Fibroblast of lung (primary cell): ENCODE results near the gene C1orf116. TPM values are rescaled to one million over a fixed set of nuclear protein-coding genes. Genes with fewer than 3 reads are reported as not detected.
A peak's percentile ranks its signal among the peaks of the same experiment; 100 is the strongest.

ENCODE experiments used
- DNase-seq, 2 donors: peaks; one replicate each; pipeline versions ENCODE4 v3.0.0 to v3.0.0-alpha.2; 2010; ENCODE audit warnings: low read depth in 2 of 2
- H2AFZ ChIP-seq: 2 replicates; pipeline ENCODE4 v1.5.1; 2012; ENCODE audit warnings: low read length, control low read depth, inconsistent platforms
- H3K27ac ChIP-seq: 2 replicates; pipeline ENCODE4 v1.5.1; 2011; ENCODE audit warnings: low read length, control low read depth; ENCODE audit not compliant: insufficient read depth
- H3K27me3 ChIP-seq: 2 replicates; pipeline ENCODE4 v1.5.1; 2011; ENCODE audit warnings: mild to moderate bottlenecking, low read length; ENCODE audit not compliant: control insufficient read depth, insufficient read depth
- H3K36me3 ChIP-seq: 2 replicates; pipeline ENCODE4 v1.5.1; 2011; ENCODE audit warnings: low read length; ENCODE audit not compliant: control insufficient read depth, insufficient read depth
- H3K4me1 ChIP-seq: 2 replicates; pipeline ENCODE4 v1.5.1; 2011; ENCODE audit warnings: low read length; ENCODE audit not compliant: control insufficient read depth, insufficient read depth; ENCODE audit errors: extremely low read depth
- H3K4me2 ChIP-seq: 2 replicates; pipeline ENCODE4 v1.5.1; 2011; ENCODE audit warnings: low read length, control low read depth; ENCODE audit not compliant: insufficient read depth; ENCODE audit errors: extremely low read depth
- H3K4me3 ChIP-seq, 4 experiments: fragments of 200-600 bp in 1 of 4; sonication (generic) in 1 of 4; replicated peaks in 1 of 4; 2 replicates each; pipeline ENCODE4 v1.5.1; 2011 to 2016; ENCODE audit warnings: low read length in 4 of 4, low read depth in 3 of 4, mild to moderate bottlenecking in 3 of 4, control low read depth in 2 of 4, inconsistent platforms in 1 of 4, mixed read lengths in 1 of 4; ENCODE audit not compliant: insufficient read depth in 1 of 4; ENCODE audit errors: control extremely low read depth in 1 of 4
- H3K79me2 ChIP-seq: 2 replicates; pipeline ENCODE4 v1.5.1; 2012; ENCODE audit warnings: mild to moderate bottlenecking, low read length, inconsistent platforms; ENCODE audit not compliant: control insufficient read depth, insufficient read depth
- H3K9ac ChIP-seq: 2 replicates; pipeline ENCODE4 v1.5.1; 2011; ENCODE audit warnings: mild to moderate bottlenecking, low read length, control low read depth; ENCODE audit not compliant: insufficient read depth
- H3K9me3 ChIP-seq: 2 replicates; pipeline ENCODE4 v1.5.1; 2012; ENCODE audit warnings: low read depth, low read length; ENCODE audit not compliant: control insufficient read depth, insufficient read depth
- H4K20me1 ChIP-seq: 2 replicates; pipeline ENCODE4 v1.5.1; 2011; ENCODE audit warnings: low read length; ENCODE audit not compliant: control insufficient read depth, insufficient read depth; ENCODE audit errors: extremely low read depth
- EZH2 ChIP-seq: IDR thresholded peaks from 2 replicates; pipeline ENCODE4 v1.5.1; 2012; ENCODE audit warnings: low read length, control low read depth, mild to moderate bottlenecking; ENCODE audit errors: missing control alignments
- polyA plus RNA-seq, 2 donors: library from polyadenylated mRNA; depleted of rRNA in 1 of 2; stranded (reverse) in 1 of 2; unstranded in 1 of 2; fragments of >200 nt; gene quantifications; 2 replicates each; pipeline ENCODE4 v1.2.1, GENCODE V29; 2011 to 2012; ENCODE audit warnings: missing spikeins in 1 of 2
- total RNA-seq: library from RNA; depleted of rRNA; stranded (reverse); fragments of >200 nt; gene quantifications from 2 replicates; pipeline ENCODE4 v1.2.1, GENCODE V29; 2014
- TF ChIP-seq, protein P1 (sequence below), 2 donors: IDR thresholded peaks in 1 of 2; conservative IDR thresholded peaks in 1 of 2; 1 replicate in 1 of 2; 2 replicates in 1 of 2; pipeline ENCODE4 v1.5.1; 2011 to 2012; ENCODE audit warnings: low read length in 2 of 2, control low read depth in 1 of 2, inconsistent platforms in 1 of 2, low read depth in 1 of 2, mild to moderate bottlenecking in 1 of 2

The C1orf116 gene
- total and polyA plus RNA-seq, 2 donors (not counting 1 experiment from before 2014, with no cell fraction given): 0.06 TPM; not detected in 1

DNA sequence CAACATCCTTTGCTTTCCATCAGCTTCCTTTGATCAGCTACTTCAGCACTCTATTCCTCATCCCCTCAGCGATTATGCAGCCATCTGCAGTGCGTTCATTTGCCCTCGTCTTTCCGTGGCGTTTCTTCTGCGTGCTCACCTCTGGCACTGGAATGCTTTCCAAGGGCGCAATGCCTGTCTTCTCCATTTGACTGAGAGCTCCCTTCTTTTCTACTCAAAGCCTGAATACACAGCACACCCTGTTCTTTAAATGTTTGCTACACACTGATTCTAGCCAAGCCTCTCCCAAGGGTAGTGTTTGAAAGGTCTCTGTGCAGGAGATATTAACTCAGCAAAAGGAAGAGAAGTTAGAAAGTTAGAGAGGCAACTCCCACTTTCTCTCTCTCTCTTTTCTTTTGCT is 22.6 kb downstream of the C1orf116 start:
- H4K20me1 ChIP-seq: no peaks in the 10 kb centered on the region
- no peaks in the 10 kb centered on the region for H3K4me1 ChIP-seq
- no peaks in the 10 kb centered on the region for H3K79me2 ChIP-seq
- H3K4me3 ChIP-seq: no peak overlapping the region
- no peaks in the 10 kb centered on the region for H3K9me3 ChIP-seq
- H3K9ac ChIP-seq: no peak overlapping the region
- H3K27me3 ChIP-seq: no peaks in the 10 kb centered on the region
- TF ChIP-seq EZH2: no peak
- TF ChIP-seq, protein P1, sequence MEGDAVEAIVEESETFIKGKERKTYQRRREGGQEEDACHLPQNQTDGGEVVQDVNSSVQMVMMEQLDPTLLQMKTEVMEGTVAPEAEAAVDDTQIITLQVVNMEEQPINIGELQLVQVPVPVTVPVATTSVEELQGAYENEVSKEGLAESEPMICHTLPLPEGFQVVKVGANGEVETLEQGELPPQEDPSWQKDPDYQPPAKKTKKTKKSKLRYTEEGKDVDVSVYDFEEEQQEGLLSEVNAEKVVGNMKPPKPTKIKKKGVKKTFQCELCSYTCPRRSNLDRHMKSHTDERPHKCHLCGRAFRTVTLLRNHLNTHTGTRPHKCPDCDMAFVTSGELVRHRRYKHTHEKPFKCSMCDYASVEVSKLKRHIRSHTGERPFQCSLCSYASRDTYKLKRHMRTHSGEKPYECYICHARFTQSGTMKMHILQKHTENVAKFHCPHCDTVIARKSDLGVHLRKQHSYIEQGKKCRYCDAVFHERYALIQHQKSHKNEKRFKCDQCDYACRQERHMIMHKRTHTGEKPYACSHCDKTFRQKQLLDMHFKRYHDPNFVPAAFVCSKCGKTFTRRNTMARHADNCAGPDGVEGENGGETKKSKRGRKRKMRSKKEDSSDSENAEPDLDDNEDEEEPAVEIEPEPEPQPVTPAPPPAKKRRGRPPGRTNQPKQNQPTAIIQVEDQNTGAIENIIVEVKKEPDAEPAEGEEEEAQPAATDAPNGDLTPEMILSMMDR (conservative IDR thresholded peaks at IDR 0.05 in 1 of 2, IDR thresholded peaks at IDR 0.05 in 1 of 2; ENCODE audit: low read depth in 1 of 2, low read length in 2 of 2): no peak
- H3K36me3 ChIP-seq: no peaks in the 10 kb centered on the region
- no peak for DNase-seq
- H3K27ac ChIP-seq: no peak overlapping the region
- no peak overlapping the region for H3K4me2 ChIP-seq
- no peak overlapping the region for H2AFZ ChIP-seq

- no peak overlapping the region for H2AFZ ChIP-seq
- TF ChIP-seq, protein P1 (conservative IDR thresholded peaks at IDR 0.05 in 1 of 2, IDR thresholded peaks at IDR 0.05 in 1 of 2; ENCODE audit: low read depth in 1 of 2, low read length in 2 of 2): no peak
- no peak for TF ChIP-seq EZH2
- no peak overlapping the region for H3K9ac ChIP-seq
- no peaks in the 10 kb centered on the region for H3K79me2 ChIP-seq
- H4K20me1 ChIP-seq: no peaks in the 10 kb centered on the region
- no peaks in the 10 kb centered on the region for H3K27me3 ChIP-seq
- H3K36me3 ChIP-seq: no peaks in the 10 kb centered on the region
- no peak overlapping the region for H3K27ac ChIP-seq
- H3K4me3 ChIP-seq: no peak overlapping the region
- H3K4me2 ChIP-seq: no peak overlapping the region
- no peak for DNase-seq
- H3K9me3 ChIP-seq: no peaks in the 10 kb centered on the region
- H3K4me1 ChIP-seq: no peaks in the 10 kb centered on the region
Measured at GRCh38 chr1:207009182-207009850, 23.2 kb downstream of the C1orf116 start.

GRCh38 chr1:207007352-207008033 is 25.1 kb downstream of the C1orf116 start:
- H3K27me3 ChIP-seq: no peaks in the 10 kb centered on the region
- H3K27ac ChIP-seq: no peak overlapping the region
- peak; percentile 36 to 99 for DNase-seq
- H3K9ac ChIP-seq: no peak overlapping the region
- no peak overlapping the region for H3K4me3 ChIP-seq
- H4K20me1 ChIP-seq: no peaks in the 10 kb centered on the region
- no peaks in the 10 kb centered on the region for H3K9me3 ChIP-seq
- no peaks in the 10 kb centered on the region for H3K79me2 ChIP-seq
- no peaks in the 10 kb centered on the region for H3K36me3 ChIP-seq
- no peaks in the 10 kb centered on the region for H3K4me1 ChIP-seq
- no peak for TF ChIP-seq EZH2
- TF ChIP-seq, protein P1 (conservative IDR thresholded peaks at IDR 0.05 in 1 of 2, IDR thresholded peaks at IDR 0.05 in 1 of 2; ENCODE audit: low read depth in 1 of 2, low read length in 2 of 2): no peak
- H2AFZ ChIP-seq: no peak overlapping the region
- peak overlapping the region; percentile 26 for H3K4me2 ChIP-seq
